HG02943 (cell line): Measurements from ENCODE around the gene KLHL41.
A peak's percentile ranks its signal among the peaks of the same experiment; 100 is the strongest.
"Not testable (repeated sequence)": the region's sequence is repeated elsewhere in the genome, so short reads cannot be mapped to it uniquely, and the experiment has no call there.

Source experiments
- ATAC-seq: cut with Tn5 transposase; IDR thresholded peaks from one replicate; pipeline ENCODE4 v1.9.1; 2021; ENCODE audit warnings: mild to moderate bottlenecking, low read depth, moderate library complexity; ENCODE audit not compliant: unreplicated experiment

The KLHL41 gene

DNA sequence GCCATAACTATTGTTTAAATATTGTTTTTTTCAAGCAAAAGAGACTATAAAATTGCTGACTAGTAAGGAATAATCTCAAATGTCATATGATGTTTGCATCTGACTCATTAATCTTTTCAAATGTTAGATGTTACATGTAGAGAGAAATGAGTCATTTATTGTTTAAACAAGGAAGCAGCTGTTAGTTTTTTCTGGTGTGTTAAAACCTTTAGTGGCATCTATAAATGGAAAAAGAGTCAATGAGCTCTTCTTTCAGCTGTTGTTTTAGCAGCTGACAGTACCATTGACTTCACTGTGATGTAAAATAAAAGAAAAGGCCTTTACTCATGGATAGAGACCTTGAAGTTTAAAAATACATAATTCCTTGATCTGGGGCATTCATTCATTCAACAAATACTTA is 1.8 kb upstream of the KLHL41 start:
- no peak for ATAC-seq

DNA sequence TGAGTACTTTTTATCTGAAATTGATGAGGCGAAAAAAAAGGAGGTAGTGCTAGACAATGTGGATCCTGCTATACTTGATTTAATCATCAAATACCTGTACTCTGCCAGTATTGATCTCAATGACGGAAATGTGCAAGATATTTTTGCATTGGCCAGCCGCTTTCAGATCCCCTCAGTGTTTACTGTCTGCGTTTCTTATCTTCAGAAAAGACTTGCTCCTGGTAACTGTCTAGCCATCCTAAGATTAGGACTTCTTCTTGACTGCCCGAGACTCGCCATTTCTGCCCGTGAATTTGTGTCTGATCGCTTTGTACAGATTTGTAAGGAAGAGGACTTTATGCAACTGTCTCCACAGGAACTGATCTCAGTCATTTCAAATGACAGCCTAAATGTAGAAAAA is 453 bp downstream of the KLHL41 start:
- no peak for ATAC-seq

DNA sequence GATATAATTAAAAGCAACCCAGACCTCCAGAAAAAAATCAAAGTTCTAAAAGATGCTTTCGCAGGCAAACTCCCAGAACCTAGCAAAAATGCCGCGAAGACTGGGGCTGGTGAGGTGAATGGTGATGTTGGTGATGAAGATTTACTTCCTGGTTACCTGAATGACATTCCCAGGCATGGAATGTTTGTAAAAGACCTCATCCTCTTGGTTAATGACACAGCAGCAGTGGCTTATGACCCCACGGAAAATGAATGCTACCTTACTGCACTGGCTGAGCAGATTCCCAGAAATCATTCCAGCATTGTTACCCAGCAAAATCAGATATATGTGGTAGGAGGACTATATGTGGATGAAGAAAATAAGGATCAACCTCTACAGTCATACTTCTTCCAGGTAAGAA is 994 bp downstream of the KLHL41 start:
- no peak for ATAC-seq

DNA sequence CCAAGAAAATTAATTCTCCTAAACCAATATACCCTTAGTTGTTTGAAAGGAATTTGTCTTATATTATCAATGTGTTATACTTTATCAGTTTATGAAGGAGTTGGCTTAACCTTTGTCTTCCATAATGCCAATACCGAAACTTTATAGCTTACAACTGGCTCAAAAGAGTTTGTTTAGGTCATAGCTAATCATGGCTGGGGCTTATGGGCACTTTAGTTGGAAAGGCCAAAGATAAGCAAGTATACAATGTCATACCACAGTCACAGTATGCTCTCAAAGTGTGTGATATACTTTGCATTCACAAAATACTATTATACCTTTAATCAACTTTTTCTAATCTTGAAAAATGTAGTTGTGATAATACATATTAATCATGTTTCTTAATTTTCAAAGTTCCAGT is 2.3 kb downstream of the KLHL41 start:
- no peak for ATAC-seq

DNA sequence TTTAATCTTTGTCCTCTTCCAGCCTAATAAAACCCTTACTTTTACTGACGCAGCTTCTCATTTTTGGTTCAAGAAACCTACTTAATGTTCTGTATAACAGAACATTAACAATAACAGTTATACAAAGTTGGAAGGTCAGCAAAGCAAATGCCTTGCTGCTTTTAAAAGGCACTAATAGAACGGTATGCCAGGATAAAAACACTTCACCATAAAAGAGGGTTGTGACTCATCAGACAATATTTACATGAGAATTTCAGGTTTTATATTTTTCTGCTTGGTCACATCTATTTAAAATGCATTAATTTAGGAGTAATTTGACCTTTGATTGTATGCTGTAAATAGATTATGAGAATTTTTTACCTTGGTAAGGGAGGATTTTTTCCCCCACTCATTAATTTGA is 3.0 kb downstream of the KLHL41 start:
- ATAC-seq: no peak

DNA sequence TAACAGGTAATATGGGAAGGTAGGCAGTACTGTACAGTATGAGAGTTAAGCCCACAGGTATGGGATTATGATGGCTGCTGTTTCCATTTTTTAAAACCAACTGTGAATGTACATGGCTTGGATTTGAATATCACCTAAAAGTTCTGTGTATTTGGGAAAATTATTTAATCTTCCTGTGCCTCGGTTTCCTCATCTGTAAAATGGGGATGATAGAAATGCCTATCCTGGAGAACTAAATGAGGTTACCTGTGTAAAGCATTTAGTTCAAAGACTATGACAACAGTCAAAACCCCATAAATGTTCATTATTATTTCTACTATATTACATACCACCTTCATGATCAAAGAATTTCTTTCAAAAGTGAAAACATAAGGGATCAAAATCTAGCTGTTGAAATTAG is 3.6 kb downstream of the KLHL41 start:
- ATAC-seq: no peak

DNA sequence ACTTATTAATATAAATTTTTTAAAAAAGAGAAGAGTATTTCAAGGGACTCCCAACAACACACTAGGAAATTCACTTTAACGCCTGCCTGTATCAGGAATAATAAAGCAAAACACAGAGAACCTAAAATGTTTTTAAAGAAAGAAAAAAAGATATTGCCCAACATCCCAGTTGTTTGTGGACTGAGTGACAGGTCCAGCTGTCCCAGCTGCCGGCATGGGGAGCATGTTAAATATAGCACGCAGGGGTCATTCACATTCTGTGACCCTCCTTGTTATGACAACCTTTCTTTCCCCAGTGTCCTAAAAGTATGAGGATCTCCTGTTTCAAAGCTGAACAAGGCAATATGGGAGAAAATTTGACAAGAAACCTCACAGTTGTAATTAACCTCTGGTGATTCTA is 4.4 kb downstream of the KLHL41 start:
- no peak for ATAC-seq

DNA sequence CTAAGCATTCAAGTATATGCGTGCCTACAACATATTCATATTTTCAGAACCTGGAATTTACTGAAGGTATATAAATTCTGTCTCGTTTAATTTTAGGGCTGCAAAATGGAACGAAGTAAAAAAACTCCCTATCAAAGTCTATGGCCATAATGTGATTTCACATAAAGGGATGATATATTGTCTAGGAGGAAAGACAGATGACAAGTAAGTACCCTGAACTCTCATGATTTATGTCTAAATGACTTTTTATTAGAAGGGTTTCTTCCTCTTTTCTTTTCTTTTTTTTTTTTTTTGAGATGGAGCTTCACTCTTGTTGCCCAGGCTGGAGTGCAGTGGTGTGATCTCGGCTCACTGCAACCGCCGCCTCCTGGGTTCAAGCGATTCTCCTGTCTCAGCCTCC is 5.3 kb downstream of the KLHL41 start:
- ATAC-seq: not testable (repeated sequence)

DNA sequence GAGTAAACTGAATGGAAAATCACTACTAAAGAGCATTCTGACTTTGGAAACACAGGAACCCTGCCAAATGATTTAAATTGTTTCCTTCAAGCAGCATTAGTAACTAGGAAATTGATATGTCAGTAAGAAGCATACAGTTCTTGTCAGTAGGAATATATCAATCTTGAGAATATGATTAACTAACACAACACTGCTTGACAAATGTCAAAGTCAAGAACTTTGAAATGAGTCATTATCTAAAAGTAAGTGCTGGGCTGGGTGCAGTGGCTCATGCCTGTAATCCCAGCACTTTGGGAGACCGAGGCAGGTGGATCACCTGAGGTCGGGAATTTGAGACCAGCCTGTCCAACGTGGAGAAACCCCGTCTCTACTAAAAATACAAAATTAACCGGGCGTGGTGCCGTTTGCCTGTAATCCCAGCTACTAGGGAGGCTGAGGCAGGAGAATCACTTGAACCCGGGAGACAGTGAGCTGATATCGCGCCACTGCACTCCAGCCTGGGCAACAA is 7.0 kb downstream of the KLHL41 start:
- ATAC-seq: not testable (repeated sequence)

DNA sequence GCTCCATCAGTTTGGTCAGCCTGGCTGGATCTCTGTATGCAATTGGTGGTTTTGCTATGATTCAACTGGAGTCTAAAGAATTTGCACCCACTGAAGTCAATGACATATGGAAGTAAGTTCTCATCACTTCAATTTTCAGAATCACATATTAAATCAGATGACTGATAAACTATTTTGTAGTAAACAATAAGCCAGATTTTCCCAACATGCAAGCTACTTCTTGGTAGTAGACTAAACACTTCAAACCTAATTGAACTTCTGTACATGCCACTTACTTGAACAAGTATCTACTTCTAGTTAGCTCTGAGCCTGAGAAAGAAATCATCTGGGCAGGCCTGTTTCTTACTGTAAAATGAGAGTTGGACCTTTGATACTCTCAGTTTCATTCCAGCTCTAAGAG is 11.4 kb downstream of the KLHL41 start:
- ATAC-seq: no peak

DNA sequence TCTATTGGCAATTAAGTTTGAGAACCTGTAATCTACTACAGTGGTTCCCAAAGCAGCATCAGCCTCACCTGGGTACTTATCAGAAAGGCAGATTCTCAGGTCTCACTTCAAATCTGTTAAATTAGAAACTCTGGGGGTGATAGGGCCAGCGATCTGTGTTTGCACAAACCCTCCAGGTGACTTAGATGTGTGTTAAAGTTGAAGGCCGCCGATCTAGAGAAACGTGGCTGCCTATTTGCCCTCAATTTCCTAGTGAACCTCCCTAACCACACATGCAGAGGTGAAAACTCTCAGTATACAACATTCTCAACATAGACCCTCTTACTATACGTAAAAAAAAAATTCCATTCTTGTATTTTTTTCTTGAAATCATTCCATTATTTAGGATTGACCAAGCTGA is 14.2 kb downstream of the KLHL41 start:
- ATAC-seq: no peak

DNA sequence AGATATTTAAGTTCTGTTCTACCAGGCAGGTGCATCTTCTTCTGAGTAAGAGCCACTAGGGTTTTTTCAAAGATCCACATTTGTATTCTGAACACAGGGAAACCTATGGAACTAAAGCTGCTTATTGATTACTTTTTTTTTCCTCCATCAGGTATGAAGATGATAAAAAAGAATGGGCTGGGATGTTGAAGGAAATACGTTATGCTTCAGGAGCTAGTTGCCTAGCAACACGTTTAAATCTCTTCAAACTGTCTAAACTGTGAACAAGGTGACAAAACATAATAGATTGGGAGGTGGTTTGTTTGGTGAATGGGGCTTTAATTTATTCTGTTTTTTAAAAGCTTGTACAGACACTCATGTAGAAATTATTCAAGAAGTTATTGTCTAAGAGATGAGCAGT is 15.9 kb downstream of the KLHL41 start:
- ATAC-seq: no peak

DNA sequence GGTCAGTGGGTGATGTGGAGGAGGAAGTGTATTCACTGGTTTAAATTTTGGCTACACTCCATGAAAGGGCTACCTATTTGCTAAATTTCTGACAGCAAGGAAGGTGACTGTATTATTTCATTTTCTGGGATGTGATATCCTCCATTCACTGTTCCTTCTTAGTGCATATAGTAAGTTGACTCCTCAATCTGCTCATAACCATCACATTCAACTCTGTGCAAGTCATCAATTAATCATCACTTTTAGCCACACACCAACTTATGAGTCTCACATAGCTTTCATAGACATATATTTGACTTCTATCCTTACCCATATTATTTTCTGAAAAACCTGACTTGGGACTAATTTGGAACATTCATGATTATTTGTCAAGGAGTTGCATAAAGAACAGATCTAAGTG is 16.9 kb downstream of the KLHL41 start:
- ATAC-seq: no peak

DNA sequence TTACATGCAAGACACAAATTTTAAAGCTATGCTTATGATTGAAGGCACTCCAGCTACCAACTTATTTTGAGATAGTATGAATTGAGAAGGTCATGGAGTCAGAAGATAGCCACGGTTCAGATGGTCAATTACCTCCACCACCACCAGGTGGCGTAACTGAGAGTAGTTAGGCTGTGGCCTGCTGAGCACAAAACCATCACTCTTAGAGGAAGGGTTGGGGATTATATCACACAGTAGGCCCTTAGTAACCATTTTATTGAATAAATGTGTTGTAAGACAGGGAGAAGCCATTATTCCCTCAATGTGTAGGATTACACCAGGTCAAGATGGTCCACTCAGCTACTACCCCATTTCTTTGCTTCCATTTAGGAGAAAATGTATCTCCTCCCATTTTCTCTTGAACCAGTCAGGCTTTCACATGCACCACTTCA is 18.8 kb downstream of the KLHL41 start:
- peak; percentile 65 for ATAC-seq

DNA sequence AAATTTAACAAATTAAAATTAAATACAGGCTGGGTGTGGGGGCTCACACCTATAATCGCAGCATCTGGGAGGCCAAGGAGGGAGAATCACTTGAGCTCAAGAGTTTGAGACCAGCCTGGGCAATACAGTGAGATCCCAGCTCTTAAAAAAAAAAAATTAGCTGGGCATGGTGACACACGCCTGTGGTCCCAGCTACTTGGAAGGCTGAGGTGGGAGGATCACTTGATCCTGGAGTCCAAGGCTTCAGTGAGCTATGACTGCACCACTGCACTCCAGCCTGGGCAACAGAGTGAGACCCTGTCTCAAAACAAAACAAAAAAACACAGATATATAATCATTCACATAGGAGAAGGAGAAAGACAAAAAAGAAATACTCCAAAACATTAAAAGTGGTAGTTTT is 30.0 kb downstream of the KLHL41 start:
- ATAC-seq: not testable (repeated sequence)

DNA sequence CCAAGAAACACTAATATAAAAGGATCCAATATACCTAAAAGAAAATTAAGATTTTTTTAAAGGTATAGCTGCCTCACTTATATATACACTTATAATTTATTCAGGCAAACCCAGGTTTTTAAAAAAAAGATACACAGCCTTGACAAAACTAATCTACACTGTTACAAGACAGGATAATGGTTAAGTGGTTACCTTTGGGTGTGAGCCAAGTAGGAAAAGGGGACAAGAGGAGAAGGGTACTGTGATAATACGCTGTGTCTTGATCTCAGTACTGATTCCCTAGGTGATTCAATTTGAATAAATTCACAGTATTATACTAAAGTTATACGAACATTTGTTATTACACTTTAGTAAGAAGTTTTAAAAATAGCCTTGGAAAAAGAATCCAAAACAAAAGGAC is 30.6 kb downstream of the KLHL41 start:
- ATAC-seq: no peak

DNA sequence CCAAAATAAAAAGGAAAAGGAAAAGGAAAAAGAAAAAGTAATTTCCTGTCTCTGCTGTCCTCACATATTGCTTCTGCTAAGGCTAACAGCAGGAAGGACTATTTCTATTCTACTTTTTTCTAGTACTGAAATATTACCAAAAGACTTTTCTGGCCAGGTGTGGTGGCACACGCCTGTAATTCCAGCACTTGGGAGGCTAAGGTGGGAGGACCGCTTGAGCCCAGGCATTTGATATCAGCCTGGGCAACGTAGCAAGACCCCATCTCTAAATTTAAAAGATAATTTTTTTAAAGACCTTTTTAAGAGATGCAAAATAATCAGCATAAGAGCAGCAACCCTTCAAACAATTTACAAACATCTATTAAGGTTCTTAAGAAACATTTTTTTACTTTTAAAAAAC is 32.9 kb downstream of the KLHL41 start:
- ATAC-seq: no peak

DNA sequence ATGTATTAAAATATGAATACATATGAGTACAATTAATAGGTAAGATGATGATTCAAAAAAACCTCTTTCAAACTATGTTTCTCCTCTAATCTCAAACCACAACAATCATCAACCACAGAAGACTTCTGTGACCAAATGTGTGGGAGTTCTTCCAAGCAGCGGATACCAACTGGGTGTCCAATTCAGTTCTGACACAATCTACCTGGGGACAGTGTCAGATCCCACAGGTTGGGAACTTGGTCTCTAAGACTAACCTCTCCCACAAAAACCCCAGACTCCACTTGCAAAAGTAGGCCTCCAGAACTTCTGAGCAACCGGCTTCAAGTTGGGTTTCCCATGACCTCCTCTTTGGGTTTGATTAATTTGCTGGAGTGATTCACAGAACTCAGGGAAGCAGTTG is 37.3 kb downstream of the KLHL41 start:
- no peak for ATAC-seq

DNA sequence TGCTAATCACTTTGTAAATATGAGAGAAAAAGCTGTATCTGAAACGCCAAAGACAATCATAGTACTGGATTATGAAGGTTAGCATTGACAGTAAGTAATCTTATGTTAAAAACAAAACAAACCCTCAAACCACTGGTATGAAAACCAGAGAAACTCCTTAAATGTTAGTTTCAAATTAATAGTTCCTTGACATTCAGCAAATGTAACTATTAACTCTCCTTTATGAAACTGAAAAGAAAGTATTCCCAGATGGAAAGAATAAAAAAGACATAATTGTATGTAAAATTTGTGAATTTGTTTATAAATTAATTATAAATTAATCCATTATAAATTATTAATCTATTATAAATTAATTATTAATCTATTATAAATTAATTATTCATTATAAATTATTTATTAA is 51.9 kb downstream of the KLHL41 start:
- ATAC-seq: no peak

DNA sequence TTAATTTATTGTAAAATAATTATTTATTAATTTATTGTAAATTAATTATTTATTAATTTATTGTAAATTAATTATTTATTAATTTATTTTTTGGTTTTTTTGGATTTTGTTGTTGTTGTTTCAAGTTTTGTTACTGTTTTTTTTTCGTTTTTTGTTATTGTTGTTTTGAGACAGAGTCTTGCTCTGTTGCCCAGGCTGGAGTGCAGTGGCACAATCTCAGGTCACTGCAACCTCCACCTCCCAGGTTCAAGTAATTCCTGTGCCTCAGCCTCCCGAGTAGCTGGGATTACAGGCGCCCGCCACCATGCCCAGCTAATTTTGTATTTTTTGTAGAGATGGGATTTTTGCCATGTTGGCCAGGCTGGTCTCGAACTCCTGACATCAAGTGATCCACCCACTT is 52.6 kb downstream of the KLHL41 start:
- not testable (repeated sequence) for ATAC-seq

DNA sequence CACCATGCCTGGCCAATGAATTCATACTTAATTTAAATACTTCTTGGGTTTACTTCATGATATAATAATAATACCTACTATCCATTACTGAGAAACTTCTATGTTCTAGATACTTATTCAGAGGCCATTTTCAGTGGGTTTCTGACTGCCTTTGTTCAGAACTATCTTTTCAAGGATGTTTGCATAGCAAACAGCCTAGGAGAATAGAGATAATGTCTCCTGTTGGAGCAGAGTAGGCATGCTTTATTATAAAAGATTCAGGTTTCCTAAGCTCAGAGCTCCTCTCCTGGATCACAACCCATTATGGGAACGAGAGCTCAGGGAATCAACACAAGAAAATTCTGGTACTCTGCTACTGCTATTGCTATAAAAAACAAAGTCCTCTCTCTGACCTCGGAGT is 53.0 kb downstream of the KLHL41 start:
- ATAC-seq: no peak

DNA sequence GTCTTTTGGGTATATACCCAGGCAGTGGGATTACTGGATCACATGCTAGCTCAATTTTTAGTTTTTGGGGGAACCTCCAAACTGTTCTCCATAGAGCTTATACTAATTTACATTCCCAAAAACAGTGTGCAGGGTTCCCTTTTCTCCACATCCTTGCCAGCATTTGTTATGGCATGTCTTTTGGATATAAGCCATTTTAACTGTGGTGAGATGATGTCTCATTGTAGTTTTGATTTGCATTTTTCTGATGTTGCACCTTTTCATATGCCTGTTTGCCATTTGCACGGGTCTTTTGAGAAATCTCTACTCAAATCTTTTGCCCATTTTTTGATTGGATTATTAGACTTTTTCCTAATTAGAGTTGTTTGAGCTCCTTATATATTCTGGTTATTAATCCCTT is 56.2 kb downstream of the KLHL41 start:
- no peak for ATAC-seq

DNA sequence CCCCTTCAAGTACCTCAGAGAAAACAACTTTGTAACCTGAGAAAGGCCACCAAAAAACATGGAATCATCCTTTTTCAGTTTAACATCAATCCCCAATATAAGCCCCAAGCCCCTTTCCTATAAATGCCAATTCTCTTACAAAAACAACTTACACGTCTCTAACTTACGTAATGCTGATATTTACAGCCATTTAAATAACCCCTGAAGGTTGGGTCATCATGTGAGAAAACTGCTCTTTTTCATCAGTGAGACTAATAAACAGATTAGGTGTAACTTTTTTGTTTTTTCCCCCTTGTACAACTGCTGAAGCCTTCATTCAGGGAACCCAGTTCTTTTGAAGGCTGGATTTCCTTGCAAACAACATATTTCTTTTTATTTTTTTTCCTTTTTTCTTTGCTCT is 60.4 kb downstream of the KLHL41 start:
- ATAC-seq: no peak
